ENCODE measurements around the gene ZDHHC17.

The ZDHHC17 gene

DNA sequence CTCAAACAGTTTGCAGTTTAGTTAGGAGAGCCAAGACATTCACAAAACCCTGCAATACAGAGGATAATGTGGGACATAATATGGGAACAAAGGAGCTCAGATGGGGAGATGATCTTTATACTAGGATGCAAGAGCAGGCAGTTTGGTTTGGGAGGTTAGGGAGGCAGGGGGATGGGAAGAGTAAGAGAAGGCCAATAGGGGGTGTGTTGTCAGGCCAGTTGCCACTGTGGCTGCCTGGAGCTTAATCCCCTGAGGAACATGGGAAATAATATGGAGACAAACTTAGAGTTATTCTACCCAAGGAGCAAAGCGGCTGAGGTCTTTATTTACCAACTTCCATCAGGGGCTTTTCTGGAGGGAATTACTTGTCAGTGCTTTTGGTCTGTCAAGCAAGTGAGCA is 124.9 kb downstream of the ZDHHC17 start:
- no peak for TF ChIP-seq POLR2A (IDR thresholded peaks at IDR 0.05; ENCODE audit: extremely low read depth, insufficient read length)
- TF ChIP-seq MYC (IDR thresholded peaks at IDR 0.05; ENCODE audit: low read depth, low read length): no peak
- TF ChIP-seq, protein P1, sequence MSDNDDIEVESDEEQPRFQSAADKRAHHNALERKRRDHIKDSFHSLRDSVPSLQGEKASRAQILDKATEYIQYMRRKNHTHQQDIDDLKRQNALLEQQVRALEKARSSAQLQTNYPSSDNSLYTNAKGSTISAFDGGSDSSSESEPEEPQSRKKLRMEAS (IDR thresholded peaks at IDR 0.05; ENCODE audit: low read depth, low read length): no peak
- TF ChIP-seq, protein P2, sequence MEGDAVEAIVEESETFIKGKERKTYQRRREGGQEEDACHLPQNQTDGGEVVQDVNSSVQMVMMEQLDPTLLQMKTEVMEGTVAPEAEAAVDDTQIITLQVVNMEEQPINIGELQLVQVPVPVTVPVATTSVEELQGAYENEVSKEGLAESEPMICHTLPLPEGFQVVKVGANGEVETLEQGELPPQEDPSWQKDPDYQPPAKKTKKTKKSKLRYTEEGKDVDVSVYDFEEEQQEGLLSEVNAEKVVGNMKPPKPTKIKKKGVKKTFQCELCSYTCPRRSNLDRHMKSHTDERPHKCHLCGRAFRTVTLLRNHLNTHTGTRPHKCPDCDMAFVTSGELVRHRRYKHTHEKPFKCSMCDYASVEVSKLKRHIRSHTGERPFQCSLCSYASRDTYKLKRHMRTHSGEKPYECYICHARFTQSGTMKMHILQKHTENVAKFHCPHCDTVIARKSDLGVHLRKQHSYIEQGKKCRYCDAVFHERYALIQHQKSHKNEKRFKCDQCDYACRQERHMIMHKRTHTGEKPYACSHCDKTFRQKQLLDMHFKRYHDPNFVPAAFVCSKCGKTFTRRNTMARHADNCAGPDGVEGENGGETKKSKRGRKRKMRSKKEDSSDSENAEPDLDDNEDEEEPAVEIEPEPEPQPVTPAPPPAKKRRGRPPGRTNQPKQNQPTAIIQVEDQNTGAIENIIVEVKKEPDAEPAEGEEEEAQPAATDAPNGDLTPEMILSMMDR (IDR thresholded peaks at IDR 0.05; ENCODE audit: low read depth, low read length): no peak
- DNase-seq (ENCODE audit: low read depth): no peak
- no peak overlapping the region for H3K4me3 ChIP-seq (ENCODE audit: low read depth, low read length)

- no peak overlapping the region for H3K4me3 ChIP-seq (ENCODE audit: low read depth, low read length)
- DNase-seq (ENCODE audit: low read depth): no peak
- TF ChIP-seq, protein P2 (IDR thresholded peaks at IDR 0.05; ENCODE audit: low read depth, low read length): no peak
- TF ChIP-seq POLR2A (IDR thresholded peaks at IDR 0.05; ENCODE audit: extremely low read depth, insufficient read length): no peak
- TF ChIP-seq, protein P1 (IDR thresholded peaks at IDR 0.05; ENCODE audit: low read depth, low read length): no peak
- TF ChIP-seq MYC (IDR thresholded peaks at IDR 0.05; ENCODE audit: low read depth, low read length): no peak
Measured at GRCh38 chr12:76890151-76891143, 126.5 kb downstream of the ZDHHC17 start.

DNA sequence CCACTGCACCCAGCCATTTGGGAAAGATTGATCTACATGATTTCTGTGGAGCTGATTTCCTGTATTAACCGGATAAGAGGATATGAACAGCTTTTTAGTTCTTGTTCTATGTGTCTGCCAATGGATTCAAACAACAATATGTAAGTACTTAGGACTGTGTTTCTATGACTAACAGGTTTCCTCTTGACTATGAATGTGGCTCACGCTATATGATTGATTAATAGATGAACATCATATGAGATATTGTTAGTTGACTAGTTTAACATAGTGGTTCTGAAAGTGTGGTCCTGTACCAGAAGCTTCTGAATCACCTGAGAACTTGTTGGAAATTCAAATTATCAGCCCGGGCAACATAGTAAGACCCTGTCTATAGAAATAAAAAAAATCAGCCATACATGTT is 127.7 kb downstream of the ZDHHC17 start:
- TF ChIP-seq, protein P2 (IDR thresholded peaks at IDR 0.05; ENCODE audit: low read depth, low read length): no peak
- TF ChIP-seq MYC (IDR thresholded peaks at IDR 0.05; ENCODE audit: low read depth, low read length) (no peak), POLR2A (IDR thresholded peaks at IDR 0.05; ENCODE audit: extremely low read depth, insufficient read length) (no peak)
- TF ChIP-seq, protein P1 (IDR thresholded peaks at IDR 0.05; ENCODE audit: low read depth, low read length): no peak
- no peak overlapping the region for H3K4me3 ChIP-seq (ENCODE audit: low read depth, low read length)
- no peak for DNase-seq (ENCODE audit: low read depth)

GRCh38 chr12:76895796-76896195 is 131.9 kb downstream of the ZDHHC17 start:
- TF ChIP-seq, protein P1 (IDR thresholded peaks at IDR 0.05; ENCODE audit: low read depth, low read length): no peak
- TF ChIP-seq MYC (IDR thresholded peaks at IDR 0.05; ENCODE audit: low read depth, low read length) (no peak), POLR2A (IDR thresholded peaks at IDR 0.05; ENCODE audit: extremely low read depth, insufficient read length) (no peak)
- TF ChIP-seq, protein P2 (IDR thresholded peaks at IDR 0.05; ENCODE audit: low read depth, low read length): no peak
- no peak overlapping the region for H3K4me3 ChIP-seq (ENCODE audit: low read depth, low read length)
- DNase-seq (ENCODE audit: low read depth): no peak

GRCh38 chr12:76896274-76896673 is 132.4 kb downstream of the ZDHHC17 start:
- H3K4me3 ChIP-seq (ENCODE audit: low read depth, low read length): no peak overlapping the region
- TF ChIP-seq, protein P2 (IDR thresholded peaks at IDR 0.05; ENCODE audit: low read depth, low read length): no peak
- TF ChIP-seq MYC (IDR thresholded peaks at IDR 0.05; ENCODE audit: low read depth, low read length) (no peak), POLR2A (IDR thresholded peaks at IDR 0.05; ENCODE audit: extremely low read depth, insufficient read length) (no peak)
- TF ChIP-seq, protein P1 (IDR thresholded peaks at IDR 0.05; ENCODE audit: low read depth, low read length): no peak
- DNase-seq (ENCODE audit: low read depth): no peak
